PC-9 (cell line): ENCODE measurements around the gene MEI4. TPM values are rescaled to one million over a fixed set of nuclear protein-coding genes. Genes with fewer than 3 reads are reported as not detected.

ENCODE experiments used
- BruUV-seq: library from RNA; stranded (reverse); fragments of 400-500 nt; replicated peaks from 2 replicates; lab custom pipeline; 2021; lab: Mats Ljungman, UMichigan
- CTCF ChIA-PET: fragments of 300-600 bp; sonication (Branson Sonifier 250); formaldehyde crosslinking; loops from one replicate; lab custom pipeline; 2022; ENCODE audit warnings: antibody characterized with exemption; lab: Charles Lee
- POLR2A ChIA-PET: fragments of 300-600 bp; sonication (Branson Sonifier 250); formaldehyde crosslinking; loops from one replicate; lab custom pipeline; 2022; ENCODE audit warnings: antibody characterized with exemption; ENCODE audit not compliant: unreplicated experiment; lab: Charles Lee
- DNase-seq, 2 experiments: peaks; one replicate each; pipeline versions ENCODE4 v3.0.0 to v3.0.0-alpha.2; 2015 to 2022; ENCODE audit warnings: mixed read lengths in 1 of 2
- H2AFZ ChIP-seq: fragments of 200-600 bp; sonication (generic); 2 replicates; pipeline ENCODE4 v1.8.1; 2017; ENCODE audit warnings: antibody characterized with exemption
- H3F3A ChIP-seq: fragments of 200-600 bp; sonication (generic); 2 replicates; pipeline ENCODE4 v1.8.1; 2017; ENCODE audit warnings: antibody characterized with exemption, mild to moderate bottlenecking, low read depth; ENCODE audit not compliant: insufficient read depth
- H3K27ac ChIP-seq: fragments of 200-600 bp; sonication (generic); 2 replicates; pipeline ENCODE4 v1.6.1; 2016; ENCODE audit warnings: mixed run types
- H3K27me3 ChIP-seq: fragments of 200-600 bp; sonication (generic); 2 replicates; pipeline ENCODE4 v1.6.1; 2016; ENCODE audit warnings: low read depth, mixed run types; ENCODE audit not compliant: insufficient read depth
- H3K36me3 ChIP-seq: fragments of 200-600 bp; sonication (generic); 2 replicates; pipeline ENCODE4 v1.6.1; 2016; ENCODE audit warnings: low read depth, mixed run types
- H3K4me1 ChIP-seq: fragments of 200-600 bp; sonication (generic); replicated peaks from 2 replicates; pipeline ENCODE4 v1.6.1; 2016; ENCODE audit warnings: mixed run types; ENCODE audit not compliant: insufficient read depth
- H3K4me2 ChIP-seq: fragments of 200-600 bp; sonication (generic); 2 replicates; pipeline ENCODE4 v1.6.1; 2017; ENCODE audit warnings: mixed run types
- H3K4me3 ChIP-seq: fragments of 200-600 bp; sonication (generic); 2 replicates; pipeline ENCODE4 v1.6.1; 2016; ENCODE audit warnings: mixed run types
- H3K79me2 ChIP-seq: fragments of 200-600 bp; sonication (generic); 2 replicates; pipeline ENCODE4 v1.6.1; 2017; ENCODE audit warnings: low read depth, mixed run types
- H3K9me2 ChIP-seq: fragments of 200-600 bp; sonication (generic); 2 replicates; pipeline ENCODE4 v1.8.1; 2017; ENCODE audit warnings: mild to moderate bottlenecking; ENCODE audit not compliant: insufficient read depth
- H3K9me3 ChIP-seq: fragments of 200-600 bp; sonication (generic); 2 replicates; pipeline ENCODE4 v1.8.1; 2016; ENCODE audit warnings: low read depth; ENCODE audit not compliant: insufficient read depth
- H4K20me1 ChIP-seq: fragments of 200-600 bp; sonication (generic); 2 replicates; pipeline ENCODE4 v1.8.1; 2017; ENCODE audit not compliant: insufficient read depth
- EZH2 ChIP-seq: fragments of 200-600 bp; sonication (generic); IDR thresholded peaks from 2 replicates; pipeline ENCODE4 v1.8.0; 2017; ENCODE audit warnings: antibody characterized with exemption, low read depth
- intact Hi-C: fragments of 100-400 bp; cut with micrococcal nuclease; formaldehyde crosslinking; loops from one replicate; pipeline ENCODE4 v1.10.0; 2022; ENCODE audit not compliant: unreplicated experiment
- total RNA-seq: library from RNA; stranded (reverse); gene quantifications from 2 replicates; pipeline ENCODE4 v1.2.3, GENCODE V29; 2021
- TF ChIP-seq, protein P1 (sequence below): fragments of 200-600 bp; sonication (generic); conservative IDR thresholded peaks from 2 replicates; pipeline ENCODE4 v1.6.1; 2017; ENCODE audit warnings: mixed run types, antibody characterized with exemption, mild to moderate bottlenecking, moderate library complexity

Gene MEI4
- total RNA-seq, 1 experiment from 2014 or later, result not detected

GRCh38 chr6:77773157-77773822 lies 120.5 kb downstream of the MEI4 start:
- no peak overlapping the region for H2AFZ ChIP-seq
- no peaks in the 10 kb centered on the region for H3K9me2 ChIP-seq
- H3K4me1 ChIP-seq, result no peaks in the 10 kb centered on the region
- POLR2A ChIA-PET, result no interaction called here
- H3K27ac ChIP-seq, result no peak overlapping the region
- CTCF ChIA-PET, result no interaction called here
- H3K9me3 ChIP-seq, result no peaks in the 10 kb centered on the region
- no peaks in the 10 kb centered on the region for H3K36me3 ChIP-seq
- intact Hi-C loops, result no loop called here
- no peak for DNase-seq
- H3K27me3 ChIP-seq, result no peaks in the 10 kb centered on the region
- no peaks in the 10 kb centered on the region for H3F3A ChIP-seq
- no TSS peak for BruUV-seq
- no peaks in the 10 kb centered on the region for H4K20me1 ChIP-seq
- no peak overlapping the region for H3K4me3 ChIP-seq
- H3K4me2 ChIP-seq, result no peak overlapping the region
- TF ChIP-seq EZH2, result no peak
- TF ChIP-seq, protein P1, sequence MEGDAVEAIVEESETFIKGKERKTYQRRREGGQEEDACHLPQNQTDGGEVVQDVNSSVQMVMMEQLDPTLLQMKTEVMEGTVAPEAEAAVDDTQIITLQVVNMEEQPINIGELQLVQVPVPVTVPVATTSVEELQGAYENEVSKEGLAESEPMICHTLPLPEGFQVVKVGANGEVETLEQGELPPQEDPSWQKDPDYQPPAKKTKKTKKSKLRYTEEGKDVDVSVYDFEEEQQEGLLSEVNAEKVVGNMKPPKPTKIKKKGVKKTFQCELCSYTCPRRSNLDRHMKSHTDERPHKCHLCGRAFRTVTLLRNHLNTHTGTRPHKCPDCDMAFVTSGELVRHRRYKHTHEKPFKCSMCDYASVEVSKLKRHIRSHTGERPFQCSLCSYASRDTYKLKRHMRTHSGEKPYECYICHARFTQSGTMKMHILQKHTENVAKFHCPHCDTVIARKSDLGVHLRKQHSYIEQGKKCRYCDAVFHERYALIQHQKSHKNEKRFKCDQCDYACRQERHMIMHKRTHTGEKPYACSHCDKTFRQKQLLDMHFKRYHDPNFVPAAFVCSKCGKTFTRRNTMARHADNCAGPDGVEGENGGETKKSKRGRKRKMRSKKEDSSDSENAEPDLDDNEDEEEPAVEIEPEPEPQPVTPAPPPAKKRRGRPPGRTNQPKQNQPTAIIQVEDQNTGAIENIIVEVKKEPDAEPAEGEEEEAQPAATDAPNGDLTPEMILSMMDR, result no peak
- no peaks in the 10 kb centered on the region for H3K79me2 ChIP-seq

- H2AFZ ChIP-seq, result no peak overlapping the region
- BruUV-seq, result no TSS peak
- H4K20me1 ChIP-seq, result no peaks in the 10 kb centered on the region
- no peak overlapping the region for H3K4me2 ChIP-seq
- no peaks in the 10 kb centered on the region for H3F3A ChIP-seq
- no peaks in the 10 kb centered on the region for H3K9me2 ChIP-seq
- DNase-seq, result no peak
- POLR2A ChIA-PET, result no interaction called here
- H3K27me3 ChIP-seq, result no peaks in the 10 kb centered on the region
- H3K4me1 ChIP-seq, result no peaks in the 10 kb centered on the region
- no peak overlapping the region for H3K4me3 ChIP-seq
- H3K27ac ChIP-seq, result no peak overlapping the region
- TF ChIP-seq, protein P1, result no peak
- no peak for TF ChIP-seq EZH2
- no peaks in the 10 kb centered on the region for H3K9me3 ChIP-seq
- H3K79me2 ChIP-seq, result no peaks in the 10 kb centered on the region
- H3K36me3 ChIP-seq, result no peaks in the 10 kb centered on the region
- intact Hi-C loops, result no loop called here
- CTCF ChIA-PET, result no interaction called here
Measured at GRCh38 chr6:77774457-77774856, 121.6 kb downstream of the MEI4 start.

DNA sequence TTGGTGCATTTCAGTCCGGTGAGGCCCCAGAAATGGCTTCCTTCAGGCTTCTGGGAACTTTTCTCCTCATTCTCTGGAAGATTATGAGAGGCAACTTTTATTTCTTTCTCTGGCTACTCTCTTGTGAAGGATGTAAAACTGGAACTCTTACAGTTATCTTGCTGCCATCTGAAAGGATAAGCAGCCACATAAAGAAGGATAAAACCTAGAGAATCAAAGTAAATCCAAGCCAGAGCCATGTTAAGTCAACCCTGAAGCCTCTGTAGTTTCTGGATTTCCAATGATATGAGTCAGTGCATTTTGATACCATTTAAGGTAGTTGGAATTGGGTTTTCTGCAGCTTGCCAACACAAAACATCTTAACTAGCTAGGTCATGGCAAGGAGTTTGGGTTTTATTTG lies 123.6 kb downstream of the MEI4 start:
- no peaks in the 10 kb centered on the region for H3K27me3 ChIP-seq
- no peaks in the 10 kb centered on the region for H3F3A ChIP-seq
- H3K4me2 ChIP-seq, result no peak overlapping the region
- POLR2A ChIA-PET, result no interaction called here
- H4K20me1 ChIP-seq, result no peaks in the 10 kb centered on the region
- intact Hi-C loops, result no loop called here
- CTCF ChIA-PET, result no interaction called here
- no peak overlapping the region for H3K4me3 ChIP-seq
- H3K27ac ChIP-seq, result no peak overlapping the region
- no peaks in the 10 kb centered on the region for H3K9me2 ChIP-seq
- H3K4me1 ChIP-seq, result no peaks in the 10 kb centered on the region
- H3K9me3 ChIP-seq, result no peaks in the 10 kb centered on the region
- no peaks in the 10 kb centered on the region for H3K36me3 ChIP-seq
- no peaks in the 10 kb centered on the region for H3K79me2 ChIP-seq
- no peak for DNase-seq
- TF ChIP-seq, protein P1, result no peak
- TF ChIP-seq EZH2, result no peak
- H2AFZ ChIP-seq, result no peak overlapping the region
- no TSS peak for BruUV-seq
